Effector CD8-positive, alpha-beta T cell (primary cell): ENCODE data around the gene ZSWIM2.
"Not testable (repeated sequence)": the region's sequence is repeated elsewhere in the genome, so short reads cannot be mapped to it uniquely, and the experiment has no call there.

Source experiments
- DNase-seq: peaks from one replicate; lab custom pipeline; 2025; lab: John Stamatoyannopoulos, UW

Gene ZSWIM2

DNA sequence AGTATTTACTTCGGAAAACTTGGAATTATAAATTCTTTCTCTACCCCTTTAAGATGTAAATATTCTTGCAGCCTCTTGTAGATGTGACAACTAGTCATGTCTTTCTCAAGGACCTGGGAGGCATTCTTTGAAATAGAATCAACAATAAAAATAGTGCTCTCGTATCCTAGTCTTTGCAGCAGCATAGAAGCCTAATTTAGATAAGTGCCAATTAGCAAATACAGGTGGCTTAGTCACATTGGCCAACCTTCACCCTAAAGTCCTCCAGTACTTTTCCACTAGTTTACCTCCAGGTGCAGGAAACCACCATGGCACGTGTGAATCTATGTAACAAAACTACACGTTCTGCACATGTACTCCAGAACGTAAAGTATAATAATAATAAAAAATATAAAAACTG, 3.5 kb upstream of the ZSWIM2 start:
- no peak for DNase-seq

DNA sequence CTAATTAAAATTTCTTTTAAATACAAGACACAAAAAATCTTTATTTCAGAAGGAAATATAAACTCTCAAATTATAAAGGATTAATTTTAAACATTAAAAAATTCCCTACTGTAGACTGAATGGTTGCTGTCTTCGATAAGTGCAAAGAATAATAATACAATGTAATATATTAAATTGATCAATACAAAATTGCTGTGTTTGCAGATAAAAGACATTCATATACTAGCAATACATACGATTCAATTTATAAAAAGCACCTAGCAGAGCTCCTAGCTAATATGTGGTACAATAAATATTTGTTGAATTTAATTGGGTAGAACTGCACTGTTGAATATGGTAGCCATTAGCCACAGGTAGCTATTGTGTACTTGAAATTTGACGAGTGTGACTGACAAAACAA, 6.6 kb downstream of the ZSWIM2 start:
- DNase-seq, result no peak

DNA sequence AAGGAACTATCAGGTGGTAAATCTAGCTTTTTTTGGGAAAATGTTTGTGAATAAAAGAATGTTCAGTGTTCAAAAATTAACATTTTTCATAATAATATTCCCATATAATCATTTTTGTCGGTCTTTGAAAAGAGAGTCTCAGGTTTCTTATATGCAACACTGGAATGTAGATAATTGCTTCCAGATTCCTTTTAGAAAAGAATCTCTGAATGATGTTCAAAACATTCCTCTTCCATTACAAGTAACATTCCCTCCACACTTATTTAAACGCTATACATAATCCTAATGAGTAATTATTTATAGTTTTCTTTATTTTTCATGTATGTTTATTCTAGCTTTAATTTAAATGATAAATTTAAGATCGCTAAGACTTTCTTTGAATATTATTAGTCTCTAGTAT, 7.0 kb downstream of the ZSWIM2 start:
- no peak for DNase-seq

DNA sequence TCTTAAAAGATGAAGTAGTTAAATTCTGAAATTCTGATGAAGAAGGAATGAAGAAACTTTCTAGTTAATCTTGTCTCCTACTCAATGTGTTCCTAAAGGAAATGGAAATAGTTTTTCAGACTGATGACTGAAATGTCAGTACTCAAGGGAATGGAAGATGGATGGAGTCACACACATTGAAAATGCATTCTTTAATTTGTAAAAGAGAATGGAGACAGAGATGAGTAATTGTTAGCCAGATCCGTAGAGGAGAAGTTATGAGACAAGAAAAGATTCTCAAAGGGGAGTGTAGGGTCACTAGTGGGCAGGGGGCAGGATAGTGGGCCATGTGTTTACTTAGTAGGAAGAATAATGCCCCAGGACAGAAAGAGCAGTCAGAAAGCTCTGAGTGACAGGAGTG, 13.3 kb downstream of the ZSWIM2 start:
- no peak for DNase-seq

DNA sequence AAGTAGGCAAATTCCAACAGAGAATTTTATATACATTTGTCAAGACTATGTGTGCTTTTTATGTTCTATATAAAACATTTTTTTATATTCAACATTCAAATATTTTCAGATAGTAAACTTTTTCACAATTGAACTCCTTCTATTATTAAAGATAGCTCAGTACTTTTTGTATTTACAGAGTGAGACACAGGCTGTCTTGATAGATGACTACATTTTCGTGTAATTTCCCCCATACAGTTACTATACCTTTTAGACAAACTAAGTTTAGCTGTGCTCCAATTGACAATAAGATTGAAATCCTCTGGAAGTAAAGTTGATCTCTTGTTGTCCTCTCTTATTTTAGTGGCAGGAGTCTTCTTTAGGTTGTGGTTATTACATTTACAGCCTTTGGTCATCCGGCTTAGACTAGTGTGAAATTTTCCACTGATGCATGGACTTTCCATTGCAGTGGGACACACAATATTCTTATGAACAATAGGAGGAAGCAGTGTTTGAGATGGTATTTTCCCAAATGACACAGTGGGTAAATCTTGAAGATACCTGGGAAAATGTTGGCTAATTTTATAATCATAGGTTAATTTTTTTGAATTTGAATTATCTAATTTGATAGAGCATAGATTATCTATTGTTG, 21.0 kb downstream of the ZSWIM2 start:
- DNase-seq, result no peak

DNA sequence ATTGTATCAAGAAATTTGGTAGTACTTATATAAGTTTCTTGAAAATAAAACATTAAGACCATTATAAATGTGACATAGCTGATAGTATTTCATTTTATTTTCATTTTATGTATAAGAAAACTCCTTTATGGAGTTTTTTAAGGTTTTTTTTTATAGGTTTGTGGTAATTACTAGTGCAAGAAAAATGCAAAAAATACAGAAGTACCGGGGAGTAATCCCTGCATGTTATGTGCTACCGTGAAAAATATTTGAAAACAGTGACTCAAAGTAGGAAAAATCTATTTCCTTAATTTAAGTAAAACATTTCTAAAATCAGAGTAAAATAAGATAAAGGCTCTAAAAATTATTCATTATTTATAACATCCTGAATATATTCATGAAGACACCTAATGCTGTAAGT, 21.6 kb downstream of the ZSWIM2 start:
- DNase-seq, result no peak

DNA sequence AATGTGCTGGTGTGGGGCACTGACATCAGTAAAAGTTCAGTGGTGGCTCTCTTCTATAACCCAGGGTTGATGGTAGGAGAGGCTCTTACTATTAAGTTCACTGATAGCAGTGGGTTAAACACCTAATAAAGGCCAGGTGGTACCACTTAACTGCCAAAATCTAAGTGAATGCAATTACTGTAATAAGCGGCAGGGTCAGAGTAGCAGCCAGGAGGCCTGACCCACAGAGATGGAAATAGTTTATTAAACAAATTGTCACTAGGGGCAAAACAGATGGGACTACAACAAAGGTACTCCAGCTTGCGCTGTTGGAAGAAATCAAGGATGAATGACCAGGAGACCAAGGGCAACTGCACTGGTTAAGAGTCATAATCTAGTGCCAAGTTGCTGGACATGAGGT, 26.6 kb downstream of the ZSWIM2 start:
- no peak for DNase-seq

GRCh38 chr2:186820303-186820702, 28.7 kb downstream of the ZSWIM2 start:
- DNase-seq, result no peak

GRCh38 chr2:186811760-186812159, 37.2 kb downstream of the ZSWIM2 start:
- DNase-seq, result not testable (repeated sequence)

DNA sequence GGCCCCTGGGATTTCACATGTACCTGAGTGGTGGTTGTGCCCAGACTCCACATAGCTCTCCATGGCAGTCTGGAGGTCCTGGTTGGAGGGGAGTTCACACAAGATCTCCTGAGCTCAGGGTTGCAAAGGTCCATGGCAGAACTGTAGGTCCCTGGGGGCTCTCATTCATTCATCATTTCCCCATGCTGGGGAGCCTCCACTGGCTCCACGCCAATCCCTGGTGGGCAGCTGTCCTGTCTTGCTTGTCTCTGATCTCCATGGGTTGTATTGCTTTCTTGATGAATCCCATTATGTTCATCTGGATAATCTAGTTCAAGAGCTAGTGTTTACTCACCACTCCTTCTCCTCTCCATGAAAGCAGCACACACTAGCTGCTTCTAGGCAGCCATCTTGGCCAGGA, 42.4 kb downstream of the ZSWIM2 start:
- no peak for DNase-seq

DNA sequence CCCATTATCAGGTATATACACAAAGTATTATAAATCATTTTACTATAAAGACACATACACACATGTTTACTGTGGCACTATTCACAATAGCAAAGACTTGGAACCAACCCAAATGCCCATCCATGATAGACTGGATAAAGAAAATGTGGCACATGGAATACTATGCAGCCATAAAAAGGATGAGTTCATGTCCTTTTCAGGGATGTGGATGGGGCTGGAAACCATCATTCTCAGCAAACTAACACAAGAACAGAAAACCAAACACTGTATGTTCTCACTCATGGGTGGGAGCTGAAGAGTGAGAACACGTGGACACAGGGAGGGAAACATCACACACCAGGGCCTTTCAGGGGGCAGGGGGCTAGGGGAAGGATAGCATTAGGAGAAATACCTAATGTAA, 50.4 kb downstream of the ZSWIM2 start:
- DNase-seq, result not testable (repeated sequence)

DNA sequence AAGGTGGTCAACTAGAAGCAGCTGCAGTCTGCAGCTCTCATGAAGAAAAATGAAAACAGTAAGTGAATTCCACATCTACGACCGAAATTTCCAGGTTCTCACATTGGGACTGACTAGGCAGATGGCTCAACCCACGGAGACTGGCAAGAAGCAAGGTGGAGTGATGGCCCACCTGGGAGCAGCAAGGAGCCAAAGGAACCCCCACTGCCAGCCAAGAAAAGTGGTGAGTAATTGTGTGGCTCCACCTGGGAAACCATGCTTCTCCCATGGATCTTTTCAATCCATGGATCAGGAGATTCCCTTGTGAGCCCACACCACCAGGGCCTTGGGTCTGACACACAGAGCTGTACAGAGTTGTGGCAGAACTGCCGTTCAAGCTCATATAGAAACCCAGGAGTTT, 64.0 kb downstream of the ZSWIM2 start:
- no peak for DNase-seq

- DNase-seq, result no peak
These were observed 65.7 kb downstream of the ZSWIM2 start for GRCh38 chr2:186783254-186783653.

DNA sequence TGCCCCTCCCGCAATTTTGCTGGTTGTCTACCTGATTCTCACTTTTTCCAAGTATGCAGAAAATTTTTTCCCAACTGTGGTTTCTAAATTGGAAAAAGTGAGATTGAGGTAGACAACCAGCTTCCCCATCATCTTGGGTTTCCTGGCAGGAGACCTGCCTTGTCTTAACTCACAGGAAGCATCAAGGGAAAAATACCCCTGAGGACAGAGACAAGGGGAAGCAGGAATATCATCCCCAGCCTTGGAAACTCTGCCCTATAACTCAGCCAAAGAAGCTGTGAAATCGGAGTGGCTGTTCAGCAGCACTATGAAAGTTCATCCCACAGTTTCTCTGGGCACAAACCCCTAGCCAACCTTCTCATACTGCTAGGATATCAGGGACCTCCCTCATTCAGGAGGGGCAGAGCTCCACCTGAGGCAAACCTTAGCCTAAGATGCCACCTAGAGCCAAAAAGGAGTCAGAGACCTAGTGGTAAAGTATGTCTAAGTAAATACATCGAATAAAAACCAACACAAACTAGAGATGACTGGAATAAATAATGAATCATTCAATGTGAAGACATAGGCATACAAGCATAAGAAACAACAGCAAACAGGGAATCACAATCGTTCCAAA, 68.2 kb downstream of the ZSWIM2 start:
- DNase-seq, result no peak
